Stimulated activated memory B cell treated with anti-CD40 and anti-IgM and Interleukin-4, amounts not matched to agents 10 μg/mL and 1 μg/mL and 100 μg/mL, for 72 hours (primary cell): ENCODE results near the gene C3orf52.

Experiments used
- ATAC-seq: fragments of 150-1000 bp; cut with Tn5 transposase; 2 replicates; pipeline ENCODE4 v1.10.0; 2021
- H3K27ac Mint-ChIP-seq: one replicate; pipeline ENCODE4 v1.8.0; 2022; ENCODE audit warnings: mild to moderate bottlenecking, mixed read lengths
- H3K27me3 Mint-ChIP-seq: one replicate; pipeline ENCODE4 v1.8.0; 2022; ENCODE audit warnings: mixed read lengths
- H3K36me3 Mint-ChIP-seq: one replicate; pipeline ENCODE4 v1.8.0; 2022; ENCODE audit warnings: mixed read lengths
- H3K4me1 Mint-ChIP-seq: one replicate; pipeline ENCODE4 v1.8.0; 2022; ENCODE audit warnings: mixed read lengths
- H3K4me3 Mint-ChIP-seq: one replicate; pipeline ENCODE4 v1.8.0; 2022; ENCODE audit warnings: mild to moderate bottlenecking, moderate library complexity, mixed read lengths
- H3K9me3 Mint-ChIP-seq: one replicate; pipeline ENCODE4 v1.8.0; 2022; ENCODE audit warnings: mixed read lengths

C3orf52 gene

GRCh38 chr3:112121577-112122547, 35.7 kb downstream of the C3orf52 start:
- H3K27me3 Mint-ChIP-seq = no peaks in the 10 kb centered on the region
- ATAC-seq = no peak
- H3K4me1 Mint-ChIP-seq = peaks cover 82% of the 10 kb centered on the region
- no peaks in the 10 kb centered on the region for H3K9me3 Mint-ChIP-seq
- H3K36me3 Mint-ChIP-seq = peaks cover 31% of the 10 kb centered on the region
- no peak overlapping the region for H3K27ac Mint-ChIP-seq
- H3K4me3 Mint-ChIP-seq = no peak overlapping the region

DNA sequence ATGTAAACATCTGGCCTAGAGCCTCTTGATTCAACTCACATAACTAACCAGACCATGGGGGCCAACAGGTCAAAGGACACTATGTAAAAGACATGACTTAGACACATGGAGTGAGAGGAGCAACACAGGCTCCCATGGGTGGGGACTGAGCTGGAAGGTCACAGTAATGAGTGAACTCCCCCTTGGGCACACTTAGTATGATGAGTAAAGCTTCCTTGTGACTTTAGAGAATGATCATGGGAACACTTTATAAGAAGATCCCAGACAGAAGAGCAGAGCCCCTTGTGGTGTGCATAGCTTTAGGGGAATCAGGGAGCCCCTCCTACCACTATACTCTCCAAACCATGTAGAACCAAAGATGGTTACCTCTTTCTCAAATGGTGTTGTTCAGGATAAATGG, 36.7 kb downstream of the C3orf52 start:
- H3K27ac Mint-ChIP-seq = no peak overlapping the region
- H3K9me3 Mint-ChIP-seq = no peaks in the 10 kb centered on the region
- no peak for ATAC-seq
- peaks cover 82% of the 10 kb centered on the region for H3K4me1 Mint-ChIP-seq
- H3K4me3 Mint-ChIP-seq = no peak overlapping the region
- H3K36me3 Mint-ChIP-seq = peaks cover 31% of the 10 kb centered on the region
- no peaks in the 10 kb centered on the region for H3K27me3 Mint-ChIP-seq

GRCh38 chr3:112123548-112123947, 37.4 kb downstream of the C3orf52 start:
- no peak for ATAC-seq
- Mint-ChIP-seq H3K27me3 (no peaks in the 10 kb centered on the region), H3K9me3 (no peaks in the 10 kb centered on the region), H3K27ac (no peak overlapping the region), H3K36me3 (peaks cover 31% of the 10 kb centered on the region), H3K4me1 (peaks cover 81% of the 10 kb centered on the region), H3K4me3 (no peak overlapping the region)

- H3K4me1 Mint-ChIP-seq = peaks cover 81% of the 10 kb centered on the region
- peaks cover 31% of the 10 kb centered on the region for H3K36me3 Mint-ChIP-seq
- no peak overlapping the region for H3K4me3 Mint-ChIP-seq
- H3K27ac Mint-ChIP-seq = peak overlapping the region; percentile 53
- H3K9me3 Mint-ChIP-seq = no peaks in the 10 kb centered on the region
- no peaks in the 10 kb centered on the region for H3K27me3 Mint-ChIP-seq
- ATAC-seq = no peak
Observed at GRCh38 chr3:112124907-112125607, 38.9 kb downstream of the C3orf52 start.

DNA sequence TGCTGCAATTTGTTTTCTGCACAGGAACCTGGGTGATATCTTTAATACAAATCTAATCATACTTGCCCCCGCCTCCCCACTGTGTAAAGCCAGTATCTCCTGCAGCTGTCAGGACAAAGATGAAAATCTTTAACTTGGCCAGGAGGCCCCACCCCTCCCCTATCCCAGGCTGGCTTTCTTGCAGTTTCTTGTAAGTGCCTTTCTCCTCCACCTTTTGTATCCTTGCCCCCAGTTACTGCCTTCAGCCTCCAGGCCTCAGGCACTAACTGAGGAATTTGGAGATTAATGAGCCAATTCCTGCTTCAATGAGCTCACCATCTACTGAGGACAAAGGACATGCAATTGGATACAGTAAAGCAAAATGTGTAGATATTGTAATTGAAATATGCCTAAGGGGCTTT, 40.3 kb downstream of the C3orf52 start:
- H3K4me1 Mint-ChIP-seq = peaks cover 81% of the 10 kb centered on the region
- peak overlapping the region; percentile 53 for H3K27ac Mint-ChIP-seq
- H3K27me3 Mint-ChIP-seq = no peaks in the 10 kb centered on the region
- H3K4me3 Mint-ChIP-seq = no peak overlapping the region
- H3K9me3 Mint-ChIP-seq = no peaks in the 10 kb centered on the region
- peaks cover 31% of the 10 kb centered on the region for H3K36me3 Mint-ChIP-seq
- ATAC-seq = no peak

DNA sequence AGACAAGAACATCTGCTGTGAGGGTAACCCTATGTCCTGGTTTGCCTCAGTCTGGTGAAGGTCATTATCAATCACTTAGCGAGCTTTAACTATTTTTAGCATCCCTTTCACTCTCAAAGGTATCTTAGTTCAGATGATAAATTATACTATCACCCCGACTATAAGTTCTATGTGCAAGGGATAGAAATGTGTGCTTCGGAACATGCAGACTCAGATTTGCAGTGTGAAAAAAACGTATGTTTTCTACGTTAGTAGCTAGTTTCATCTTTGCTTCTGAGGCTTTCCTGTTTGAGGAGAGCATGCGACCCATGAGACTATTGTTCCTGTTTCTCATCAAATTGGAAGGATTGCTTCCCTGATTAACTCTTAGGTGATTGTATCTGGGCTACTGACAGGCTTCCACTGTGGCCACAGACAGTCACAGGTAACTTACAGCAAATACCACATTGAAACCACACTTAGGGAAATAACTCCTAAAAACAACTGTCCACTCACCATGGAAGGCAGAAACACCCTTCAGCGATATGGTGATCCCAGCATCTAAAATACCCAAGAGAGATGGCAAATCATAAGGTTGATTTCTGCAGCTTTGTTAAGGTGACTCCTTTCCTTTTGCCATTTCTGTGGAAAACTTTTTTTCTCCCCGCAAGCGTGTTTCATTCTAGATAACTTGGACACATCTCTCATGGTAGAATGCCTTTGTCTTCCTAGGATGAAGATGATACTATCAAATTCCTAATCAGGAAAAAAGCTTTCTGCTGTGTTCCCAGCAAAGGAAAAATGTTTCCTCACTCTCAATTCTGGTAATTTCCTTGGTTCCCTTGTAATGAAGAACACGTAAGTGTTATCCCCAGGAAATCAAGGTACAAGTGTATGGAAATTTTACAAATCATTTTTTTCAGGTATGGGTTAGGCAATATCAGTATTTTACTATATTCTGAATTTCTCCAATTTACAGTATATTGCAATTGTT, 41.6 kb downstream of the C3orf52 start:
- ATAC-seq = peak; percentile 22
- Mint-ChIP-seq H3K36me3 (peaks cover 28% of the 10 kb centered on the region), H3K27ac (peak overlapping the region; percentile 53), H3K4me1 (peaks cover 78% of the 10 kb centered on the region), H3K27me3 (no peaks in the 10 kb centered on the region), H3K9me3 (no peaks in the 10 kb centered on the region), H3K4me3 (peak overlapping the region; percentile 27)

DNA sequence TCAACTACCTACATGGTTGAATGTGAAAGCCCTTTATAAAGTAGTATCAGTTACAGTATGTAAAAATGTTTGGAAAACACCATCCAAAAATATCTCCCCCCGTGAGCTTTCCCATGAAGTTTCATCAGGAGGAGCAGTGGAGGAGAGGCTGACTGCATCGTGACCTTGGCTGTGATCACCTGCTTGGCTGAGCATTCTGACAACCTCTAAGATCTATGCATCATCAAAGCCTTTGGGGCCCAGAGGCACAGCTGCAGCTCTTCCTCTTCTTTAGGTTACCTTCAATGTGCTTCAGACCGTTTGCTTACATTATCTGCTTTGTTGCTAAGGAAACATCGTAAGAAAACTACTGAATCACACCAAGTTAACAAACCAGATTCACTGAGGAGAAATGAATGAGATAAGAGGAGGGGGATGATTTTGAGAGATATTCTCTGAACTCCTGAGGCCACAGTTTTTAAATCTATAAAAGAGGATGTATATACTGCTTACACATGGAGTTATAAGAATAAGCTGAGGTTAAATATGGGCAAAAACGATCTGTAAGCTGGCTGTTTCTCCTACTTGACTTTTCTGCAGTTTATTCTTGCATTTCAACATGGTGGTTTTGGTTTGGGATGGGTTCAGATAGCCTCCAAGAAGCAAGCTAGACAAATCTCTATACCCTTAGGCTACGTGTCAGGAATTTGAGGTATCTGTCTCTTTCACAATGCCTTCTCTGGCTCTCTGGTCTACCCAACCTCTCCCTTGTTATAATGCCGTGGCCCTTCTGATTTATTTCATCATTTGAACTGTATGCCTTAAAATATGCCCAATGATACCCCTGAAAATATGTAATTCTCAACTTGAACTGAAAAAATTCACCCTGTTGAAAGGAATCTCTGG, 42.9 kb downstream of the C3orf52 start:
- H3K4me3 Mint-ChIP-seq = no peak overlapping the region
- peaks cover 22% of the 10 kb centered on the region for H3K36me3 Mint-ChIP-seq
- peak overlapping the region; percentile 74 for H3K27ac Mint-ChIP-seq
- H3K9me3 Mint-ChIP-seq = no peaks in the 10 kb centered on the region
- ATAC-seq = peak; percentile 80
- H3K4me1 Mint-ChIP-seq = peaks cover 81% of the 10 kb centered on the region
- H3K27me3 Mint-ChIP-seq = no peaks in the 10 kb centered on the region

GRCh38 chr3:112129925-112130637, 43.9 kb downstream of the C3orf52 start:
- ATAC-seq = no peak
- peak overlapping the region; percentile 74 for H3K27ac Mint-ChIP-seq

DNA sequence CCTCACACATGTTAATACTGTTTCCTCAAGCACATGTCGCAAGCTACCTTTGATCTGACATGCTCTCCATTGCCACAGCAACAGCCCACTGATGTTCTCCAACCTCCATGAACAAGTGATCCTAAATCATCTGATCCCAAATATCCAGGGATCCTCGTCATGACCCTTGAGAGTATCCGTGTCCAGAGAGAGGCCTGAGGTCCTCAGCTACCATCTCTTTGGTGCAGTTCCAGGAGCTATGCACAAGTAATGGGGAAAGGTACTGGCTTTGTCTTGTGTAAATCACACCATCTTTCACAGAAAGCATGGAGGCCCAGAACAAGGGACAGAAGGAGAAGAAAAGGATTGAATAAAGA, 44.4 kb downstream of the C3orf52 start:
- Mint-ChIP-seq H3K4me3 (peak overlapping the region; percentile 15), H3K9me3 (no peaks in the 10 kb centered on the region), H3K36me3 (peaks cover 11% of the 10 kb centered on the region), H3K4me1 (peaks cover 88% of the 10 kb centered on the region), H3K27ac (peak overlapping the region; percentile 74), H3K27me3 (no peaks in the 10 kb centered on the region)
- no peak for ATAC-seq

More at GRCh38 chr3:112129925-112130637, 43.9 kb downstream of the C3orf52 start:
- Mint-ChIP-seq H3K9me3 (no peaks in the 10 kb centered on the region), H3K36me3 (peaks cover 17% of the 10 kb centered on the region), H3K4me3 (peak overlapping the region; percentile 15), H3K27me3 (no peaks in the 10 kb centered on the region), H3K4me1 (peaks cover 88% of the 10 kb centered on the region)

DNA sequence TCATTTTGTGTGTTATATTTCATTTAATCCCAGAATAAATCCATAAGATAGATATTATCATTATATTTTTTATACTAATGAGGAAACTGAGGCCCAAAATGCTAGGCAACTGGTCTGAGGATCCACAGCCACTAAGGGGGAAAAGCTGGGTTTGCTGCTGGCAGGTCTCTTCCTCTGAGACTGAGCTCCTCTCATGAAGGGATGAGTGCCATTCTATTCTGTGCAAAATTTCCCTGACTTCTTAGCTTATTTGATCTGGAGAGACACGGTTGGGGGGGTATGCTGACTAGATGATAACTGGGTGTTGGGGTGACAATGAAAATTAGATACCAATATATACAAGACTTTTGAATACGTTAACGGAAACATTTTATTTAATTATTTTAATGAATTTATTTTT, 44.9 kb downstream of the C3orf52 start:
- no peaks in the 10 kb centered on the region for H3K9me3 Mint-ChIP-seq
- H3K4me3 Mint-ChIP-seq = peak overlapping the region; percentile 53
- peak overlapping the region; percentile 74 for H3K27ac Mint-ChIP-seq
- no peak for ATAC-seq
- no peaks in the 10 kb centered on the region for H3K27me3 Mint-ChIP-seq
- peaks cover 88% of the 10 kb centered on the region for H3K4me1 Mint-ChIP-seq
- H3K36me3 Mint-ChIP-seq = peaks cover 6% of the 10 kb centered on the region

DNA sequence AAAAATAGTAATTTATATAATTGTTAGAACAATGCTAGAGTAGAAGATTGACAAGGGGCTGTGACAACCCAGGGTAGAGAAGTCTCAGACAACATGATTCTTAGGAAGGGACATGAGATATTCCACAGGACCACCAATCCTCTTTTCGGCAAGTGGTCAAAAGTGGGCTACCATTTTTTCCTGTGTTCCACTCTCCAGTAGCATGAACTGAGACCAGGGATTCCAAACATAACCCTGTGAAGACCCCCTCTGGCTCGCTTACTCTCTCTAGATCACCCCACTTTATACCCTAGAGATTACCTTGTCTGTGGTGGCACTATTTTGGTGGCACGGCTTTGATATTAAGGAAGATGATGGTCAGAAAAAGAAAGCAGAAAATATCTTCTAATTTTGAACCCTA, 45.9 kb downstream of the C3orf52 start:
- Mint-ChIP-seq H3K9me3 (no peaks in the 10 kb centered on the region), H3K4me1 (peaks cover 88% of the 10 kb centered on the region), H3K27ac (peak overlapping the region; percentile 65), H3K36me3 (no peaks in the 10 kb centered on the region), H3K27me3 (no peaks in the 10 kb centered on the region), H3K4me3 (peak overlapping the region; percentile 79)
- no peak for ATAC-seq

DNA sequence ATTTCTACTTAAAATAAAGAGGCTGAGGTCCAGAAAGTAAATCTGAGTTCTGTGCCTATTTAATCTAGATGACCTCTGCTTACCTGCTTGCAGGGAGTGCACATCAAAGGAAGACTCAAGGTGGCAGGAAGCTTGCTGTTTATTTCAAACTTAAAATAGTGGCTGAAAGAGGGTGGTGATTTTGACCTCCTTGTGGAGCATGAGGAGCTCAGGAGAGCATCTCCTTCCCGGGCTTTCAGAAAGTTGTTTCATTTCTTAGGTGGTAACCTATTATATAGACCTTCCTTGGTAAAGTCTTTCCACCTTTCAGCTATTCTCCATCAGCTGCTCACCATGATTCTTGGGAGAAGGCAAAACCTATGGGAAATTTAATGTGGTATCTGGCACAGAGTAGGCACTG, 46.4 kb downstream of the C3orf52 start:
- Mint-ChIP-seq H3K9me3 (no peaks in the 10 kb centered on the region), H3K27me3 (no peaks in the 10 kb centered on the region), H3K4me3 (peak overlapping the region; percentile 79), H3K4me1 (peaks cover 88% of the 10 kb centered on the region), H3K27ac (peak overlapping the region; percentile 65), H3K36me3 (no peaks in the 10 kb centered on the region)
- no peak for ATAC-seq

GRCh38 chr3:112132975-112133448, 46.8 kb downstream of the C3orf52 start, which contains the start of gene GCSAM:
TSS of gene GCSAM (minus strand) at chr3:112133248. CDS start at chr3:112133120, 128 bp downstream.
- Mint-ChIP-seq H3K27ac (peak within 1 kb of the TSS; percentile 65), H3K36me3 (no peaks in the 10 kb centered on the region), H3K9me3 (no peaks in the 10 kb centered on the region), H3K4me3 (peak within 1 kb of the TSS; percentile 79), H3K27me3 (no peaks in the 10 kb centered on the region), H3K4me1 (peaks cover 84% of the 10 kb centered on the region)
- peak; percentile 96 for ATAC-seq
